GM21390 (cell line): Measurements from ENCODE around the gene POLR2H.

ENCODE experiments used
- ATAC-seq: cut with Tn5 transposase; IDR thresholded peaks from one replicate; pipeline ENCODE4 v1.9.1; 2021; ENCODE audit not compliant: unreplicated experiment

The POLR2H gene

DNA sequence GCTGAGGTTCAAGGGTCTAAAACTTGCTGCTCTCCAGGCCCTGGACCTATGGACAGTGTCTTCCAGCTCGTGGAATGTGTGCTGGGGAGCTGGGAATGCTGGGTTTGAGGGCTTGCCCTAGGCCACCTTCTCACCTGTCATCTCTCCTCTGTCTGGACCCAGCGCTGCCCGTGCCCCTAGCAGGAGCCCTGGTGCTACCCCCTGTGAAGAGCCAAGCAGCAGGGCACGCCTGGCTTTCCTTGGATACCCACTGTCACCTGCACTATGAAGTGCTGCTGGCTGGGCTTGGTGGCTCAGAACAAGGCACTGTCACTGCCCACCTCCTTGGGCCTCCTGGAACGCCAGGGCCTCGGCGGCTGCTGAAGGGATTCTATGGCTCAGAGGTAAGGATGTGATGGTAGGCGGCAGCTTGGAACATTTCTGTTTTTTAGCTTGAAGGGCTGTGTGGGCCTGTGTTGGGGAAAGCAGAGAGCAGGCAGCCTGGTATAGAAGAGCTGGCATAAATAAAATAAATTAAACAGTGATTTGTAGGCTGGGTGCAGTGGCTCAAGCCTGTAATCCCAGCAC, 23.4 kb downstream of the POLR2H start:
- no peak for ATAC-seq

DNA sequence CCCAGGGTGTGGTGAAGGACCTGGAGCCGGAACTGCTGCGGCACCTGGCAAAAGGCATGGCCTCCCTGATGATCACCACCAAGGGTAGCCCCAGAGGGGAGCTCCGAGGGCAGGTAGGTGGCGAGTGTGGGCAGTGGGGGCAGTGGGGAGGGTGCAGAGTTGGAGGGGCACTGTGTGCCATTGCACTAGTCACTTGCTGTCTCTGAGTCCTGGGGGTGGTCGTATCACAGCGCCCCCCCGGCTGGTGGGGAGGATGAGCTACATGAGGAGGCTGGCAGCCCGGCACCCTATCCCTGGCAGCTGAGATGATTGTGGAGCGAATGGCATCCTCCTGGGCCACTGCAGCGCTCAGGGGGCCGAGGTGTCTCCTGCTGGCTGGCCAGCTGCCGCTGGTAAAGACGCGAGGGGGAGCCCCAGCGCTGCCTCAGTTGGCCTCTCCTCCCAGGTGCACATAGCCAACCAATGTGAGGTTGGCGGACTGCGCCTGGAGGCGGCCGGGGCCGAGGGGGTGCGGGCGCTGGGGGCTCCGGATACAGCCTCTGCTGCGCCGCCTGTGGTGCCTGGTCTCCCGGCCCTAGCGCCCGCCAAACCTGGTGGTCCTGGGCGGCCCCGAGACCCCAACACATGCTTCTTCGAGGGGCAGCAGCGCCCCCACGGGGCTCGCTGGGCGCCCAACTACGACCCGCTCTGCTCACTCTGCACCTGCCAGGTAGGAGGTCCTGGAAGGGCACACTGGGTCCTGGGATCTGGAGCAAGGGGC, 24.7 kb downstream of the POLR2H start:
- ATAC-seq: no peak

DNA sequence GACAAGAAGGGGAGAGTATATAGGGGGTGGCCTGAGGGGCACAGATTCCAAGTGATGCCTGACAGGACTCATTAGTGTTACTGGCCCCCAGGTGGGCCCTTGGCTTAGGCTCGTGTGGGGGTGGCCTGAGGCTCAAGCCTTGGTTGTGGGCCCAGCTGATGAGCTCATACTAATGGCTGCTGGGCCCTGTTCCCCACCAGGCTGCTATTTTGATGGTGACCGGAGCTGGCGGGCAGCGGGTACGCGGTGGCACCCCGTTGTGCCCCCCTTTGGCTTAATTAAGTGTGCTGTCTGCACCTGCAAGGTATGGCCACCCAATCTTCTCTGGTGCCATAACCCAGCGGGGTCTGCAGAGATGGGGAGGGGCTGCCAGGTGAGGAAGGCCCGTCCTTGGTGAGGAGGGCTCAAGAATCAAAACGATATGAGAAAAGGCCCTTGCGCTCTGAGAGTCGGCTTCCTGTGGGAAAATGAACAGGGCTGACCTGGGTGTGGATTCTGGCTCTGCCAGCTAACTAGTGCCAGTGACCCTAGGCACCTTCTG, 25.7 kb downstream of the POLR2H start:
- ATAC-seq: no peak

DNA sequence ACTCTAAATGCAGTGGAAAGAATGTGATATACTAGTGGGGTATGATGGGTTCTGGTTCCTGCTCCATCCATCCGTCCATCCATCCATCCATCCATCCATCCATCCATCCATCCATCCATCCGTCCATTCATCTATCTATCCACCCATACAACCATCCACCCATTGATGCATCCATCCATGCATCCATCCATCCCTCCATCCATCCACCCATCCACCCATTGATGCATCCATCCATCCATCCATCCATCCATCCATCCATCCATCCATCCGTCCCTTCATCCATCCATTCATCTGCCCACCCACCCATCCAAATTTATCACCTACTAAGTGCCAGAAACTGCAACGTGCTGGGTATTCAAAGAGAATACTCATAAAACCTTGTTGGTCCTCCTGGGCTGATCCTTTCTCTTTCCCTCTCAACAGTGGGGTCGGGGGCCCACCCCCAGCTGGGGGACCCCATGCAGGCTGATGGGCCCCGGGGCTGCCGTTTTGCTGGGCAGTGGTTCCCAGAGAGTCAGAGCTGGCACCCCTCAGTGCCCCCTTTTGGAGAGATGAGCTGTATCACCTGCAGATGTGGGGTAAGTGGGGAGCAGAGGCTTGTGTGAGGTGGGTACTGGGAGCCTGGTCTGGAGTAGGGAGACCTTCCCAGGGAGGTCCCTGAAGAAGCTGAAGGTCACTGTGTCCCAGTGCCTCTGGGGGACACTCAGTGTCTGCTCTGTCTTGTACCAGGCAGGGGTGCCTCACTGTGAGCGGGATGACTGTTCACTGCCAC, 26.8 kb downstream of the POLR2H start:
- ATAC-seq: no peak

DNA sequence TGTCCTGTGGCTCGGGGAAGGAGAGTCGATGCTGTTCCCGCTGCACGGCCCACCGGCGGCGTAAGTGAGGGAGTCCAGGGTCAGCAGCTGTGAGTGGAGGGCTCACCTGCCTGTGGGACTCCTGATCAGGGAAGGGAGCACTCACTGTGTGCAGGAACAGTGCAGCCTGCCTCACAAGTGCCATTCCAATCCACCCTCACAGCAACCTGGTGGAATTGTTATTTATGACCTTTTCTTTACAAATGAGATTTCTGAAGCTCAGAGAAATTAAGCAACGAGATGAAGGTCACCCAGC, 27.4 kb downstream of the POLR2H start:
- no peak for ATAC-seq

DNA sequence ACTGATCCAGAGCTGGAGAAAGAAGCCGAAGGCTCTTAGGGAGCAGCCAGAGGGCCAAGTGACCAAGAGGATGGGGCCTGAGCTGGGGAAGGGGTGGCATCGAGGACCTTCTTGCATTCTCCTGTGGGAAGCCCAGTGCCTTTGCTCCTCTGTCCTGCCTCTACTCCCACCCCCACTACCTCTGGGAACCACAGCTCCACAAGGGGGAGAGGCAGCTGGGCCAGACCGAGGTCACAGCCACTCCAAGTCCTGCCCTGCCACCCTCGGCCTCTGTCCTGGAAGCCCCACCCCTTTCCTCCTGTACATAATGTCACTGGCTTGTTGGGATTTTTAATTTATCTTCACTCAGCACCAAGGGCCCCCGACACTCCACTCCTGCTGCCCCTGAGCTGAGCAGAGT, 27.9 kb downstream of the POLR2H start:
- no peak for ATAC-seq

DNA sequence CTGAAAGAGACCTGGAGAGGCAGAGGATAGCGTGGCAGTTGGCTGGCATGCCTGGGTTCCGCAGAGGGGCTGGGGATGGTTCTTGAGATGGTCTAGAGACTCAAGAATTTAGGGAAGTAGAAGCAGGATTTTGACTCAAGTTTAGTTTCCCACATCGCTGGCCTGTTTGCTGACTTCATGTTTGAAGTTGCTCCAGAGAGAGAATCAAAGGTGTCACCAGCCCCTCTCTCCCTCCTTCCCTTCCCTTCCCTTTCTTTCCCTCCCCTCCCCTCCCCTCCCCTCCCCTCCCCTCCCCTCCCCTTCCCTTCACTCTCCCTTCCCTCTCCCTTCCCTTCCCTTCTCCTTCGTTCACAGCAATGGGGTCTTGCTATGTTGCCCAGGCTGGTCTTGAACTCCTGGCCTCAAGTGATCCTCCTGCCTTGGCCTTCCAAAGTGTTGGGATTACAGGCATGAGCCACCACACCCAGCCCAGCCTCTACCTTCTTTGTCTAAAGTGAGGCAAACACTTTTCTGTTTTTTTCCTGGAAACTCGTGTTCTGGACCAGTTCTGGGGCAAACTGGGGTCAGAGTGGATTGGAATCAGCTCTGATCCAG, 28.5 kb downstream of the POLR2H start:
- ATAC-seq: no peak

DNA sequence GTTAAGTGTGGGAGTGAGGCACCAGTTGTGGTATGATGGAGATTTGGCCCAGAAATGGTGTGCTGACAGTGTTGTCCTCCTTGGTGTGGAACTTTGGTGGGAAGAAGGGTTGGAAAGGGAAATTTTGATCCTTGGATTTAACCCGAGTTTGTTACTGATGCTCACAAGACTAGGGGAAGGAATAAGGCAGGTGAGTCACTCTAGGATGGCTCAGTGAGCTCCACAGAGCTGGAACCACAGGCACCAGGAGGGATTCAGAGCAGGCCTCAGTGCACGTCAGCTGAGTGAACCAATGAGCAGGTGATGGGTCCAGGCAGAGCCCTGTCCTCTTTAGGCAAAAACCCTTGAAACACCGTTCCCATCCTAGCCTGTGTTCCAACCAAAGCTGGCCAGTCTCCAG, 29.8 kb downstream of the POLR2H start:
- ATAC-seq: no peak

DNA sequence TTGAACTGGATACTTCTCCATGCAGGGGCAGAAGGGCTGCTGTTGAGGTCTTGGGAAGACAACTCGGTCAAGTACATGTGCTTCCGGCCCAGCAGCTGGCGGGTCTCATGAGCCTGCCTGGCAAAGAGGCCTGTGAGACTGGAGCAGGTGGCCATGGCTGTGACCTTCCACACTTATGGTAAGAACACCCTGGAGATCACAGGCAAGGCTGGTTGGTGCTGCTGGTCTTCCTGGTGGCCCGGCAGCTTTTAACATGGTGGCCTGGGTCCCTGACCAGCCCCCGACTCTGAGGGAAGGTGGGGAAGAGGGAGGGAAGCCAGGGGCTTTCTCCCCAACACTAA, 33.8 kb downstream of the POLR2H start:
- ATAC-seq: no peak

DNA sequence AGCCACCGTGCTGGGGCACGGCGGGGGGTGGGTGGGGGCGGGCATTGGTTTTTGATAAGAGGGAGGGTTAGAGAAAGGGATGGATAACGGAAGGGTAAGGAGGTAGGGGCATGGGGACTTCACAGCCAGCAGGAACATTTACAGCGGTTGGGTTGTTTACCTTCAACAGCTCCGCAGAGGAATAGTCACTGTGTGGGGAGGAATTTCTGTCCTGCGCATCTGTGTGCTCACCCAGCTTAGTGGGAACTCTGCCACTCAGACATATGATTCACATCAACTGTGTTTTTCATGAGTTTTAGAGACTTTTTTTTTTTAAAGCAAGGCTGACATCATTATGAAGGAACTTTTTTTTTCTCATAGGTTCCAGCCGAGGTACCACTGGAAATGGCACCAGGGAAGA, 37.9 kb downstream of the POLR2H start:
- ATAC-seq: no peak

DNA sequence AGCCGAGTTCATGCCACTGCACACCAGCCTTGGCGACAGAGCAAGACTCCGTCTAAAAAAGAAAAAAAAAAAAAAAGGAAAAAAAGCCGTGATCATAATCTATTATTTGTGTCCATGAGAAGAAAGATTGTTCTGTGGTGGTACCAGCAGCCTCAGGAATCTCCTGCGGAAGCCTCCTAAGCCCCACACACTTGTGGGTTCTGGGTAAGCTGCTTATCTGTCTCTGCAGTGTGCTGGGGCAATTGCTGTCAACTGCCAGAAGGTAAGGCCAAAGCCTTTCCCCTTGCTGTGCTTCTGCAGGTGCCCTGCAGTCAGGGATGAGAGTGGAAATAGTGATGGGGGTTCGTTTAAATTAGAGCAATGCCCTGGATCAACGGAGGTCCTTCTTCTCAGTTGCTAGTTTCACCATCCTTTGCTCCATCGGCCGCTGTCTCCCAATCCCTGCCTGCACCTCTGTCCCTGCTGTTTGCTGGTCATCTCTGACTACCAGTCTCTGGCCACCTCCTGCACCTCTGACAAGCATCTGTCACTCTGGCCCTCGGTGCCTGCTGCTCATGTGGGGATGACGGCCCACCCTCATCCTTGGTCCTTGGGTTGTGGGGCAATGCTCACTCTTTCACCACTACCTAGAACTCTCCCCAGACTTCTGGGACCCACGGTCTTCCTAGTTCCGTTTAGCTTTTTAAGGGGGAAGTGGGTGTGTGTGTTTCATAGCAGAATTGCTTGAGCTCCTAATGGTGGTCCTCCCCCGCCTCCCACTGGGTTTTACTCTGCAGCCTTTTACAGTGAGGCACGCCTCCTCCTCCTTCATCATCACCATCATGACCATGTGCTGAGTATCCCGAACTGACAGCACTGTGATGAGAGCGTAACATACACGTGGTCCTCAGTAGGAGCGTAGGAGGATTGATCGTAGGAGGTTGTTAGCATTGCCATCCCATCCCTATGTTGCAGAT, 43.8 kb downstream of the POLR2H start:
- no peak for ATAC-seq

DNA sequence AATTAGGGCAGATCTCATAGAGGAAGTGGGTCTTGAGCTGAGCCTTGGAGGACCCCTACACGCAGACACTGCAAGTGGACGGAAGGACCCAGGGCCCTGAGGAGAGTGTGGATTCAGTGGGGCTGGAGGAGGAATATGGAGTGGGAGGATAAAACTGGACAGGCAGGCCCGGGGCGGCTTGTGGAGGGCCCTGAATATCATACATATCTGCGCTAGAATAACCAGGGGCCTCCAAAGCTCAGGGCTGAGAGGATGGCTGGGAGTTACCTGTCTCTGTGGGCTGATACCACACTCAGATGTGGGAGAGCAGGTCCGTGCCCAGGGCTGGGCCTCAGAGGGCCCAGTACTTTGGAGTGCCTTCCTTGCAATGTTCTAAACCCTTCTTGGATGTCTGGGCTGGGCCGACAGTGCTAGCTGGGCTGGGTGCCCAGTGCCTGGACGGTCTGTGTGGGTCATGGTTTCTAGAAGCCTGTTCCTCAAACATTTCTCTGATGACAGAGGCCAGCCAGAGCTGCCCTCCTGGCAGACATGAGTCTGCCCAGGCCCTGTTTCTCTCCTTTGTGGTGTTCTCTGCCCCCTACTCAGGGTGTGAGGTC, 47.9 kb downstream of the POLR2H start:
- ATAC-seq: no peak

DNA sequence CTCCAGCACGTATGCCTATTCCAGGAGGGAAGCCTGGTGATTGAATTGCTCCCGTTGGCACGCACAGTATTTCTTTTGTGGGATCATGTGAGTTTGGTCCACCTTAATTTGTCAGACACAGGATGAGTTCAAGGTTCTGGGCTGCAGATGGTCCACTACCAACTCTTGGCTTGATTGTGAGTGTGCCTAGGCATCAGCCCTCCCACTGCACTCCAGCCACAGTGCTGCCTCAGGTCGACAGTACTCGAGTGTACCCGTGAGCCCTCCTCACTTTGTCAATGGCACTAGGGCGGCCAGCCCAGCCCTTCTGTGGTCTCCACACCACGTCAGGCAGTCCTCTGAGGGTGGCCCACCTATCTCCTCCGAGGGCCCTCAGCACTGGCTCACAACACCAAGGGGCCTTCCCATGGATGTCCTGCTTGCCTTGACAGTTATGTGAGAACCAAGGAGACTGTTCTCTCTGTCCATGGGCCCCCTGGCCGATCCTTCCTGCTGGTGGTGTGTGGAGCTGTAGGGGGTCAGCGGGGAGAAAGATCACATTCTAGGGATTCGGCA, 48.5 kb downstream of the POLR2H start:
- ATAC-seq: no peak

DNA sequence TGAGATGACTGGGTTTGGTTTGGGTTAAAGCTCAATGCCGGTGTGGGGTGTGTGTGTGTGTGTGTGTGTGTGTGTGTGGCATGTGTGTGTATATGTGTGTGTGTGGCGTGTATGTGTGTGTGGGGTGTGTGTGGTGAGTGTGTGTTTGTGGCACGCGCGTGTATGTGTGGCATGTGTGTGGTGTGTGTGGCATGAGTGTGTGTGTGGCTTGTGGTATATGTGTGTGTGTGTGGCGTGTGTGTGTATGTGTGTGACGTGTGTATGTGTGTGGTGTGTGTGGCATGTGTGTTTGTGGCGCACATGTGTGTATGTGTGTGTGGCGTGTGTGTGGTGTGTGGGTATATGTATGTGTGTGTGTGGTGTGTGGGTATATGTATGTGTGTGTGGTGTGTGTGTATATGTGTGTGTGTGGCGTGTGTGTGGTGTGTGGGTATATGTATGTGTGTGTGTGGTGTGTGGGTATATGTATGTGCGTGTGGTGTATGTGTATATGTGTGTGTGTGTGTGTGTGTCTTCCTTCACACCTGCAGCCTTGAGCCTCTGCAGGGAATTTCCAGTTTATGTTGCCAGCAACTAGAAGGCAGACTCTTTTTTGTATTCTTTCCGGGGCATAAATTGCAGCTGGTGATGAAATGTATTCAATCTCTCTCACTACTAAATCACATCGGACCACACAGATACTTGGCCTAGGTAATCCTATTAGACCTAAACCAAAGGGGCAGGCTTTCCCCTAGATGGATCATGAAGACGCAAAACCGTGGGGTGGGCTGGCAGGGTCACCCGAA, 53.1 kb downstream of the POLR2H start:
- ATAC-seq: no peak

DNA sequence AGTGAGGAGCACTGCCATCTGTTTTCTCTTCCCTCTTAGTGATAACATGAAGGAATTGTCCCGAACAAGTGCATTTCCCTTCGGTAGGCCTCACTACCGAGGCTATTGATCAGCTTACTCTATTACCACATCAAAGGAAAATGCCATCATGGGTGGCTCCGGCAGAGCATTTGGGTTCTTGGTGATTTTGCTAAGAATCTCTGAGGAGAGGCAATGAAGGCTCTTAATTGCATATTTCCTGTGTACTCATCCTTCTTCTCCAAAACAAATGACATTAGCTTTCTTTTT, 53.6 kb downstream of the POLR2H start:
- no peak for ATAC-seq

DNA sequence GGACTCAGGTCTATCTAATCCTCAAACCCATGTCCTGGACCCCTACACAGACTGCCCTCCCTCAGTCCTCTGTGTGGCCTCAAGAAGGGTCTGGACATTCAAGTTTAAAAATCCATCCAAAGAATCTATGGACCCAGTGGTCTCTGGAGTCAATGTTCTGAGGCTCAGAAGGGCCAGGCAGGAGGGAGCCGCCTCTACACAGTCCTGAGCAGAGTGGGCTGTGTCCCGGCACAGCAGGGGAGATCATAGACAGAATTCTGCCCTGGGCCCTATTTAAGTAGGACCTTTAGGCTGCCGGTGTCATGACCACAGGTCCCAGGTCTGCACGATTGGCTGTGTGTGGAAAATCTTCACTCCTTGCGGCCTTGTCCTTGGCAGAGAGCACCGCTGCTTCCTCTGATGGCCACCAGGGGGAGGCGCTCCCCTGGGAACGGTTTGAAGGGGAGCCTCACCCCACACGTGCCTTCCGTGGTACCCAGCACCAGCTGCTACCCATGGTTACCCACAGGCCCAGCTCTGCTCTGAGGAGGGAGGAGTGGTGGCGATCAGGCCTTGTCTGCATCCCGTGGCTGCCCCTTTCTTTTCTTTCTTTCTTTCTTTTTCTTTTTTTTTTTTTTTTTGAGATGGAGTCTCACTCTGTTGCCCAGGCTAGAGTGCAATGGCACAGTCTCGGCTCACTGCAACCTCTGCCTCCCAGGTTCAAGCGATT, 56.3 kb downstream of the POLR2H start:
- peak; percentile 83 for ATAC-seq
